GM12878 (cell line): ENCODE measurements around the gene OXCT2. TPM values are rescaled to one million over a fixed set of nuclear protein-coding genes. Genes with fewer than 3 reads are reported as not detected.
A peak's percentile ranks its signal among the peaks of the same experiment; 100 is the strongest.

Experiments used
- ATAC-seq: fragments of 200-7000 bp; cut with Tn5 transposase; 3 replicates; pipeline ENCODE4 v1.9.1; 2020; ENCODE audit warnings: mild to moderate bottlenecking, moderate library complexity
- BruUV-seq: library from RNA; stranded (reverse); fragments of 400-500 nt; replicated peaks from 2 replicates; lab custom pipeline; 2021; lab: Mats Ljungman, UMichigan
- CTCF ChIA-PET: fragments of 300-600 bp; sonication (Branson Sonifier 250); formaldehyde crosslinking; extraction: SDS; loops from one replicate; lab custom pipeline; 2021; ENCODE audit warnings: inconsistent platforms; lab: Yijun Ruan, JAX
- POLR2A ChIA-PET: fragments of 350-600 bp; formaldehyde crosslinking; extraction: SDS; loops from one replicate; lab custom pipeline; 2021; ENCODE audit warnings: inconsistent platforms; lab: Charles Lee
- RAD21 ChIA-PET: fragments of 300-600 bp; sonication (Branson Sonifier 250); formaldehyde crosslinking; loops from one replicate; lab custom pipeline; 2023; ENCODE audit warnings: antibody characterized with exemption; ENCODE audit not compliant: unreplicated experiment; lab: Charles Lee
- SMC1A ChIA-PET: fragments of 300-600 bp; sonication (Branson Sonifier 250); formaldehyde crosslinking; loops from one replicate; lab custom pipeline; 2023; ENCODE audit not compliant: unreplicated experiment, uncharacterized antibody; lab: Charles Lee
- DNase-seq: peaks from one replicate; pipeline ENCODE4 v3.0.0-alpha.2; 2011; ENCODE audit warnings: low read depth, low spot score
- FAIRE-seq: peaks from 3 replicates; lab custom pipeline; 2011; peaks lifted over from hg19 to GRCh38; lab: Jason Lieb, UNC
- H2AFZ ChIP-seq: 2 replicates; pipeline ENCODE4 v1.6.0; 2011; ENCODE audit warnings: low read depth, low read length, control low read depth; ENCODE audit not compliant: control insufficient read depth
- H3K27ac ChIP-seq: 2 replicates; pipeline ENCODE4 v1.5.1; 2011; ENCODE audit warnings: control low read depth; ENCODE audit not compliant: control insufficient read depth, insufficient read depth
- H3K27me3 ChIP-seq, 2 experiments: replicated peaks in 1 of 2; 2 replicates each; pipeline versions ENCODE4 v1.6.0 to v1.6.1; 2011; ENCODE audit warnings: low read length in 1 of 2; ENCODE audit not compliant: control insufficient read depth in 2 of 2, insufficient read depth in 2 of 2
- H3K36me3 ChIP-seq, 2 experiments: 2 replicates each; pipeline ENCODE4 v1.5.1; 2011; ENCODE audit warnings: low read length in 1 of 2; ENCODE audit not compliant: control insufficient read depth in 2 of 2, insufficient read depth in 2 of 2
- H3K4me1 ChIP-seq: 2 replicates; pipeline ENCODE4 v1.6.1; 2011; ENCODE audit warnings: mild to moderate bottlenecking, low read length, moderate library complexity, mixed read lengths; ENCODE audit not compliant: control insufficient read depth, insufficient read depth
- H3K4me2 ChIP-seq: 2 replicates; pipeline ENCODE4 v1.6.0; 2011; ENCODE audit warnings: control low read depth; ENCODE audit not compliant: control insufficient read depth, insufficient read depth
- H3K4me3 ChIP-seq: fragments of 200-600 bp; sonication (generic); 2 replicates; pipeline ENCODE4 v1.5.1; 2016
- H3K79me2 ChIP-seq: 2 replicates; pipeline ENCODE4 v1.6.0; 2011; ENCODE audit warnings: low read length; ENCODE audit not compliant: control insufficient read depth, insufficient read depth
- H3K9ac ChIP-seq: 2 replicates; pipeline ENCODE4 v1.8.0; 2011; ENCODE audit warnings: low read length, control low read depth, mixed read lengths; ENCODE audit not compliant: control insufficient read depth, insufficient read depth
- H3K9me3 ChIP-seq: replicated peaks from 3 replicates; pipeline ENCODE4 v1.5.1; 2011; ENCODE audit warnings: mild to moderate bottlenecking, low read length; ENCODE audit not compliant: control insufficient read depth, insufficient read depth
- H4K20me1 ChIP-seq: 2 replicates; pipeline ENCODE4 v1.6.0; 2011; ENCODE audit not compliant: control insufficient read depth, insufficient read depth
- ATF7 ChIP-seq: fragments of 450-650 bp; IDR thresholded peaks from 2 replicates; pipeline ENCODE4 v1.6.1; 2016; ENCODE audit warnings: low read depth, mild to moderate bottlenecking
- CREM ChIP-seq: IDR thresholded peaks from 2 replicates; pipeline ENCODE4 v1.6.1; 2014; ENCODE audit warnings: antibody characterized with exemption, low read depth
- FOS ChIP-seq: IDR thresholded peaks from 3 replicates; pipeline ENCODE4 v1.6.1; 2011; ENCODE audit warnings: borderline replicate concordance; ENCODE audit not compliant: insufficient read length; ENCODE audit errors: extremely low read depth
- FOXK2 ChIP-seq: fragments of 450-650 bp; IDR thresholded peaks from 2 replicates; pipeline ENCODE4 v1.6.1; 2017; ENCODE audit warnings: mild to moderate bottlenecking, moderate library complexity
- HDGF ChIP-seq: fragments of 450-650 bp; IDR thresholded peaks from 2 replicates; pipeline ENCODE4 v1.6.1; 2016; ENCODE audit warnings: antibody characterized with exemption
- JUND ChIP-seq: IDR thresholded peaks from 2 replicates; pipeline ENCODE4 v1.6.1; 2012; ENCODE audit warnings: low read depth, mild to moderate bottlenecking, low read length, improper control_type of control experiment, moderate library complexity
- KAT2A ChIP-seq: conservative IDR thresholded peaks from 2 replicates; pipeline ENCODE4 v1.6.1; 2011; ENCODE audit warnings: low read depth, low read length; ENCODE audit not compliant: control insufficient read depth
- MEF2B ChIP-seq: fragments of 450-650 bp; IDR thresholded peaks from 2 replicates; pipeline ENCODE4 v1.6.1; 2018; ENCODE audit warnings: mild to moderate bottlenecking, moderate library complexity; ENCODE audit not compliant: partially characterized antibody, poor library complexity, severe bottlenecking
- MTA2 ChIP-seq: fragments of 450-650 bp; IDR thresholded peaks from 2 replicates; pipeline ENCODE4 v1.6.1; 2016; ENCODE audit warnings: low read depth, mild to moderate bottlenecking, moderate library complexity
- NR2C1 ChIP-seq: fragments of 450-650 bp; IDR thresholded peaks from 2 replicates; pipeline ENCODE4 v1.6.1; 2017; ENCODE audit warnings: antibody characterized with exemption, mild to moderate bottlenecking, moderate library complexity
- RBBP5 ChIP-seq: fragments of 200-600 bp; sonication (generic); conservative IDR thresholded peaks from 2 replicates; pipeline ENCODE4 v1.6.1; 2016
- RFX5 ChIP-seq: IDR thresholded peaks from 2 replicates; pipeline ENCODE4 v1.6.1; 2011; ENCODE audit warnings: low read depth, low read length, improper control_type of control experiment
- SMAD1 ChIP-seq: fragments of 450-650 bp; IDR thresholded peaks from 2 replicates; pipeline ENCODE4 v1.6.1; 2018; ENCODE audit warnings: mild to moderate bottlenecking, low read depth; ENCODE audit not compliant: partially characterized antibody
- SMARCA5 ChIP-seq: fragments of 450-650 bp; IDR thresholded peaks from 2 replicates; pipeline ENCODE4 v1.6.1; 2017; ENCODE audit warnings: mild to moderate bottlenecking
- SREBF1 ChIP-seq: IDR thresholded peaks from 2 replicates; pipeline ENCODE4 v1.6.1; 2012; ENCODE audit warnings: mild to moderate bottlenecking, low read length
- SREBF2 ChIP-seq: IDR thresholded peaks from 2 replicates; pipeline ENCODE4 v1.6.1; 2012; ENCODE audit warnings: mild to moderate bottlenecking, low read length
- SRF ChIP-seq, 2 experiments: IDR thresholded peaks; 2 replicates each; pipeline ENCODE4 v1.6.1; 2011; ENCODE audit warnings: low read depth in 2 of 2, low read length in 2 of 2, mild to moderate bottlenecking in 1 of 2, moderate library complexity in 1 of 2
- SUPT20H ChIP-seq: IDR thresholded peaks from 2 replicates; pipeline ENCODE4 v1.6.1; 2011; ENCODE audit warnings: low read depth, mild to moderate bottlenecking, low read length, moderate library complexity, borderline replicate concordance; ENCODE audit not compliant: control insufficient read depth
- TBL1XR1 ChIP-seq: IDR thresholded peaks from 2 replicates; pipeline ENCODE4 v1.6.1; 2012; ENCODE audit warnings: low read depth, low read length, improper control_type of control experiment
- WRNIP1 ChIP-seq: IDR thresholded peaks from 2 replicates; pipeline ENCODE4 v1.6.1; 2011; ENCODE audit warnings: low read depth, low read length, improper control_type of control experiment, borderline replicate concordance
- ZBED1 ChIP-seq: IDR thresholded peaks from 2 replicates; pipeline ENCODE4 v1.6.1; 2016; ENCODE audit warnings: borderline replicate concordance
- WGBS: methylation state at CpG from one replicate; pipeline ENCODE4 v1.1.6; 2016; ENCODE audit warnings: low lambda C conversion rate; ENCODE audit not compliant: insufficient replicate concordance, insufficient coverage; ENCODE audit errors: missing lambda C conversion rate; 5-methylcytosine and 5-hydroxymethylcytosine counted together
- in situ Hi-C: fragments of 300-500 bp; cut with MboI; formaldehyde crosslinking; loops from 9 replicates; pipeline ENCODE4 v1.14.3; 2018; ENCODE audit warnings: mixed read lengths
- intact Hi-C: fragments of 100-400 bp; cut with micrococcal nuclease; formaldehyde crosslinking; loops from one replicate; pipeline ENCODE4 v1.14.2; 2022; ENCODE audit not compliant: unreplicated experiment
- polyA plus RNA-seq, 11 experiments: library from polyadenylated mRNA; depleted of rRNA in 4 of 11; unstranded in 6 of 11; stranded (reverse) in 5 of 11; fragments of >200 nt; fragmentation: Nextera tagmentation in 4 of 11; fragmentation: Illumina TruSeq in 1 of 11; extraction: Ambion mirVana in 4 of 11; extraction: Trizol in 1 of 11; gene quantifications; 1 replicate in 1 of 11; 2 replicates in 10 of 11; pipeline versions ENCODE4 v1.2.1 to v1.2.3, GENCODE V29; 2011 to 2016; ENCODE audit warnings: inconsistent platforms in 2 of 11, missing spikeins in 2 of 11, low read depth in 1 of 11
- total RNA-seq, 4 experiments: library from RNA; depleted of rRNA in 3 of 4; stranded (reverse); fragments of >200 nt in 3 of 4; fragmentation: Illumina TruSeq in 1 of 4; extraction: Trizol in 1 of 4; gene quantifications; 2 replicates each; pipeline versions ENCODE4 v1.2.1 to v1.2.3, GENCODE V29; 2013 to 2021
- TF ChIP-seq, protein P1 (sequence below): IDR thresholded peaks from 2 replicates; pipeline ENCODE4 v1.6.1; 2012; ENCODE audit warnings: low read depth, low read length, improper control_type of control experiment
- TF ChIP-seq, protein P2 (sequence below): fragments of 450-650 bp; conservative IDR thresholded peaks from 2 replicates; pipeline ENCODE4 v1.6.1; 2017; ENCODE audit warnings: mild to moderate bottlenecking, moderate library complexity

OXCT2 gene
- total and polyA plus RNA-seq, 10 of the 15 experiments (the other 5 are each of a cell fraction or from before 2014, with no cell fraction given): 0.06 to 1.9 (median 0.59) TPM

DNA sequence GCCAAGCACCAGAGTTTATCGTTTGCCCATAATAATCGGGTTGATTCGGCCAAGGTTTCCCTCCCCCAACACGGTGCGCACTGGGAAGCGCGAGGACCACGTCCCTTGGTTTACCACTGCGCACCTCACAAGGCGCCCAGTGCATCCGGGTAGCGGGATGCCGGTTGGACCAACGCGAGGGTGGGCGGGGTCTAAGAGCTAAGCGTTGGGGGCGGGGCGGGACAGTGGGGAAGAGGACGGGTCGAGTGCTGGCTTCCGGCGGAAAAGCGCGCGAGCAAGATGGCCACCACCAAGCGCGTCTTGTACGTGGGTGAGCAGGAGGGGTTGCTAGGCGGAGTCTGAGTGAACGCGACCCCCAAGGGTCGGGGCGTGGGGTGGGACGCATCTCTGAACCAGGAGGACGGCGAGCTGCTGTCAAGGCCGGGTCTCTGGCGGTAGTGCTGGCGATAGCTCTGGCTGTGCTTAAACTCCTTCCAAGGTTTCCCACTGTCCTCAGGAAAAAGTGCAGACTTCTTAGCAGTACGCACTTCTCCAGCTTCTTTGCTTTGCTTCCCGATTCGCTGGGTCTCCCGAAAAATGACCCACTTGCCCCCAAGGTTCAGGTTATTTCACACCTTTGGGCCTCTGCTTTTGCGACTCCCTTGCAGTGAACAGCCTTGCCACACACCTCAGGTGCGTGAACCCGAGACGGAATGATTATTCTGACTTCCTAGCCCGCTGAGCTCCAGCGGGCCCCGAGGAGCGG lies 32.4 kb downstream of the OXCT2 start, which contains the start of gene PPIE:
Gene PPIE (plus strand): TSS at position 261 of the 745 bp plus-strand sequence. CDS start 19 bp downstream, at position 280.
- Histone ChIP-seq H3K79me2 (peaks cover 21% of the 10 kb centered on the region), H3K4me1 (peaks cover 9% of the 10 kb centered on the region), H4K20me1 (no peaks in the 10 kb centered on the region), H2AFZ (peak within 1 kb of the TSS; percentile 96), H3K36me3 (peaks cover 5 to 8% of the 10 kb centered on the region in 2 experiments; a peak in 3 of 4 replicates), H3K9ac (peak within 1 kb of the TSS; percentile 86), H3K4me3 (peak within 1 kb of the TSS; percentile 99), H3K4me2 (peak within 1 kb of the TSS; percentile 71), H3K9me3 (no peaks in the 10 kb centered on the region), H3K27ac (peak within 1 kb of the TSS; percentile 79), H3K27me3 (no peaks in the 10 kb centered on the region)
- ChIA-PET CTCF (interaction anchor here (0.6 to 2.6 kb wide), 10 partner anchors 9 to 552 kb away, joined by 3 to 8 read pairs (median 4); no protein-coding TSS in a partner anchor), RAD21 (interaction anchor here (0.8 to 1.8 kb wide), 3 partner anchors 16 to 61 kb away, joined by 3 to 4 read pairs (median 4); no protein-coding TSS in a partner anchor), POLR2A (interaction anchor here (0.6 to 1.0 kb wide), 4 partner anchors 12 to 223 kb away, joined by 3 to 5 read pairs (median 4); no protein-coding TSS in a partner anchor), SMC1A (interaction anchor here (1.0 to 2.1 kb wide), 6 partner anchors 12 to 200 kb away, joined by 3 to 10 read pairs (median 4); partner anchors contain the start of gene NT5C1A)
- intact Hi-C loops: no loop called here
- WGBS: 2% methylated on average over 52 of the region's 52 CpGs
- peak; percentile 92 for FAIRE-seq
- in situ Hi-C loops: no loop called here
- BruUV-seq: no TSS peak
- peak; percentile 99 for ATAC-seq
- peak; percentile 70 for DNase-seq
- TF ChIP-seq SMARCA5 (no peak), RBBP5 (no peak), SREBF1 (no peak), RFX5 (no peak), SREBF2 (no peak), TBL1XR1 (0 out of 2 replicates have a peak, but pooled peaks have one; percentile 23), CREM (no peak), FOXK2 (no peak), FOS (no peak), JUND (no peak), SMAD1 (no peak), KAT2A (no peak), WRNIP1 (no peak), NR2C1 (no peak; the same call in 1 of the 2 replicates), MEF2B (peak; percentile 18), ATF7 (0 out of 2 replicates have a peak, but pooled peaks have one; percentile 11), MTA2 (no peak; the same call in 1 of the 2 replicates), HDGF (0 out of 2 replicates have a peak, but pooled peaks have one; percentile 25), SUPT20H (no peak), ZBED1 (no peak), SRF (IDR thresholded peaks at IDR 0.05; ENCODE audit: low read depth in 2 of 2, low read length in 2 of 2) (no peak)
- TF ChIP-seq, protein P1, sequence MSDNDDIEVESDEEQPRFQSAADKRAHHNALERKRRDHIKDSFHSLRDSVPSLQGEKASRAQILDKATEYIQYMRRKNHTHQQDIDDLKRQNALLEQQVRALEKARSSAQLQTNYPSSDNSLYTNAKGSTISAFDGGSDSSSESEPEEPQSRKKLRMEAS: peak; percentile 74
- TF ChIP-seq, protein P2, sequence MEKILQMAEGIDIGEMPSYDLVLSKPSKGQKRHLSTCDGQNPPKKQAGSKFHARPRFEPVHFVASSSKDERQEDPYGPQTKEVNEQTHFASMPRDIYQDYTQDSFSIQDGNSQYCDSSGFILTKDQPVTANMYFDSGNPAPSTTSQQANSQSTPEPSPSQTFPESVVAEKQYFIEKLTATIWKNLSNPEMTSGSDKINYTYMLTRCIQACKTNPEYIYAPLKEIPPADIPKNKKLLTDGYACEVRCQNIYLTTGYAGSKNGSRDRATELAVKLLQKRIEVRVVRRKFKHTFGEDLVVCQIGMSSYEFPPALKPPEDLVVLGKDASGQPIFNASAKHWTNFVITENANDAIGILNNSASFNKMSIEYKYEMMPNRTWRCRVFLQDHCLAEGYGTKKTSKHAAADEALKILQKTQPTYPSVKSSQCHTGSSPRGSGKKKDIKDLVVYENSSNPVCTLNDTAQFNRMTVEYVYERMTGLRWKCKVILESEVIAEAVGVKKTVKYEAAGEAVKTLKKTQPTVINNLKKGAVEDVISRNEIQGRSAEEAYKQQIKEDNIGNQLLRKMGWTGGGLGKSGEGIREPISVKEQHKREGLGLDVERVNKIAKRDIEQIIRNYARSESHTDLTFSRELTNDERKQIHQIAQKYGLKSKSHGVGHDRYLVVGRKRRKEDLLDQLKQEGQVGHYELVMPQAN: peak; percentile 66
